PC-9 (cell line): ENCODE results near the gene CEP20. TPM values are rescaled to one million over a fixed set of nuclear protein-coding genes. Genes with fewer than 3 reads are reported as not detected.

Experiments
- BruUV-seq: library from RNA; stranded (reverse); fragments of 400-500 nt; replicated peaks from 2 replicates; lab custom pipeline; 2021; lab: Mats Ljungman, UMichigan
- CTCF ChIA-PET: fragments of 300-600 bp; sonication (Branson Sonifier 250); formaldehyde crosslinking; loops from one replicate; lab custom pipeline; 2022; ENCODE audit warnings: antibody characterized with exemption; lab: Charles Lee
- POLR2A ChIA-PET: fragments of 300-600 bp; sonication (Branson Sonifier 250); formaldehyde crosslinking; loops from one replicate; lab custom pipeline; 2022; ENCODE audit warnings: antibody characterized with exemption; ENCODE audit not compliant: unreplicated experiment; lab: Charles Lee
- DNase-seq, 2 experiments: peaks; one replicate each; pipeline versions ENCODE4 v3.0.0 to v3.0.0-alpha.2; 2015 to 2022; ENCODE audit warnings: mixed read lengths in 1 of 2
- H2AFZ ChIP-seq: fragments of 200-600 bp; sonication (generic); 2 replicates; pipeline ENCODE4 v1.8.1; 2017; ENCODE audit warnings: antibody characterized with exemption
- H3F3A ChIP-seq: fragments of 200-600 bp; sonication (generic); 2 replicates; pipeline ENCODE4 v1.8.1; 2017; ENCODE audit warnings: antibody characterized with exemption, mild to moderate bottlenecking, low read depth; ENCODE audit not compliant: insufficient read depth
- H3K27ac ChIP-seq: fragments of 200-600 bp; sonication (generic); 2 replicates; pipeline ENCODE4 v1.6.1; 2016; ENCODE audit warnings: mixed run types
- H3K27me3 ChIP-seq: fragments of 200-600 bp; sonication (generic); 2 replicates; pipeline ENCODE4 v1.6.1; 2016; ENCODE audit warnings: low read depth, mixed run types; ENCODE audit not compliant: insufficient read depth
- H3K36me3 ChIP-seq: fragments of 200-600 bp; sonication (generic); 2 replicates; pipeline ENCODE4 v1.6.1; 2016; ENCODE audit warnings: low read depth, mixed run types
- H3K4me1 ChIP-seq: fragments of 200-600 bp; sonication (generic); replicated peaks from 2 replicates; pipeline ENCODE4 v1.6.1; 2016; ENCODE audit warnings: mixed run types; ENCODE audit not compliant: insufficient read depth
- H3K4me2 ChIP-seq: fragments of 200-600 bp; sonication (generic); 2 replicates; pipeline ENCODE4 v1.6.1; 2017; ENCODE audit warnings: mixed run types
- H3K4me3 ChIP-seq: fragments of 200-600 bp; sonication (generic); 2 replicates; pipeline ENCODE4 v1.6.1; 2016; ENCODE audit warnings: mixed run types
- H3K79me2 ChIP-seq: fragments of 200-600 bp; sonication (generic); 2 replicates; pipeline ENCODE4 v1.6.1; 2017; ENCODE audit warnings: low read depth, mixed run types
- H3K9me2 ChIP-seq: fragments of 200-600 bp; sonication (generic); 2 replicates; pipeline ENCODE4 v1.8.1; 2017; ENCODE audit warnings: mild to moderate bottlenecking; ENCODE audit not compliant: insufficient read depth
- H3K9me3 ChIP-seq: fragments of 200-600 bp; sonication (generic); 2 replicates; pipeline ENCODE4 v1.8.1; 2016; ENCODE audit warnings: low read depth; ENCODE audit not compliant: insufficient read depth
- H4K20me1 ChIP-seq: fragments of 200-600 bp; sonication (generic); 2 replicates; pipeline ENCODE4 v1.8.1; 2017; ENCODE audit not compliant: insufficient read depth
- CTCF ChIP-seq: fragments of 200-600 bp; sonication (generic); conservative IDR thresholded peaks from 2 replicates; pipeline ENCODE4 v1.6.1; 2017; ENCODE audit warnings: mixed run types, antibody characterized with exemption, mild to moderate bottlenecking, moderate library complexity
- EZH2 ChIP-seq: fragments of 200-600 bp; sonication (generic); IDR thresholded peaks from 2 replicates; pipeline ENCODE4 v1.8.0; 2017; ENCODE audit warnings: antibody characterized with exemption, low read depth
- intact Hi-C: fragments of 100-400 bp; cut with micrococcal nuclease; formaldehyde crosslinking; loops from one replicate; pipeline ENCODE4 v1.10.0; 2022; ENCODE audit not compliant: unreplicated experiment
- total RNA-seq: library from RNA; stranded (reverse); gene quantifications from 2 replicates; pipeline ENCODE4 v1.2.3, GENCODE V29; 2021

CEP20 gene
- total RNA-seq, 1 experiment from 2014 or later: 125 TPM

- Histone ChIP-seq H4K20me1 (no peaks in the 10 kb centered on the region), H3K4me3 (no peak overlapping the region), H3K4me2 (no peak overlapping the region), H3K9me2 (no peaks in the 10 kb centered on the region), H3K27me3 (peaks cover 19% of the 10 kb centered on the region), H2AFZ (no peak overlapping the region), H3K36me3 (no peaks in the 10 kb centered on the region), H3F3A (no peaks in the 10 kb centered on the region), H3K4me1 (no peaks in the 10 kb centered on the region), H3K9me3 (peaks cover 8% of the 10 kb centered on the region), H3K27ac (no peak overlapping the region), H3K79me2 (no peaks in the 10 kb centered on the region)
- TF ChIP-seq CTCF: no peak
- TF ChIP-seq EZH2: no peak
- CTCF ChIA-PET: interaction anchor here (0.5 to 0.7 kb wide), 3 partner anchors 7 to 50 kb away, joined by 3 to 5 read pairs (median 3); no protein-coding TSS in a partner anchor
- DNase-seq: no peak
- intact Hi-C loops: loop anchor here (5.0 kb wide), 1 partner anchor 44 kb away; no protein-coding TSS in a partner anchor
- BruUV-seq: no TSS peak
- POLR2A ChIA-PET: no interaction called here
These were observed 67.6 kb downstream of the CEP20 start for GRCh38 chr16:15820837-15821236.

DNA sequence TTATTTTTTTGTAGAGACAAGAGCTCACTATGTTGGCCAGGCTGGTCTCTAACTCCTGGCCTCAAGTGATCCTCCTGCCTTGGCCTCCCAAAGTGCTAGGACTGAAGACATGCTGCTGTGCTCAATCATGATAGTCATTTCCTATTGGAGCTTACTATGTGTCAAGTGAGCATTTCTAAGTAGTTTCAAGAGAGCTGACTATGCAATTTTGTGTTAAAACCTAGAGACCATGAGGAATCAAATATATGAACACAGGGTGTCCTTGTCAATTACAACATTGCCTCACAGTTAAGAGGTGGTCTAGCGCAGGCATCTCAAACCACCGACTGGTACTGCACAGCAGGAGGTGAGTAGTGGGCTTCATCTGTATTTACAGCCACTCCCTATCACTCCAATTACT lies 69.4 kb downstream of the CEP20 start:
- no peak overlapping the region for H3K4me3 ChIP-seq
- no peaks in the 10 kb centered on the region for H3K4me1 ChIP-seq
- no peak for TF ChIP-seq EZH2
- TF ChIP-seq CTCF: no peak
- H3K9me2 ChIP-seq: no peaks in the 10 kb centered on the region
- H3F3A ChIP-seq: no peaks in the 10 kb centered on the region
- ChIA-PET CTCF (interaction anchor here (0.6 kb wide), 2 partner anchors 13 to 53 kb away, joined by 3 to 12 read pairs; no protein-coding TSS in a partner anchor), POLR2A (no interaction called here)
- H3K9me3 ChIP-seq: peaks cover 12% of the 10 kb centered on the region
- H3K79me2 ChIP-seq: no peaks in the 10 kb centered on the region
- H3K27me3 ChIP-seq: peaks cover 30% of the 10 kb centered on the region
- intact Hi-C loops: no loop called here
- H2AFZ ChIP-seq: no peak overlapping the region
- H3K27ac ChIP-seq: no peak overlapping the region
- BruUV-seq: no TSS peak
- H3K36me3 ChIP-seq: no peaks in the 10 kb centered on the region
- DNase-seq: no peak
- no peaks in the 10 kb centered on the region for H4K20me1 ChIP-seq
- no peak overlapping the region for H3K4me2 ChIP-seq

DNA sequence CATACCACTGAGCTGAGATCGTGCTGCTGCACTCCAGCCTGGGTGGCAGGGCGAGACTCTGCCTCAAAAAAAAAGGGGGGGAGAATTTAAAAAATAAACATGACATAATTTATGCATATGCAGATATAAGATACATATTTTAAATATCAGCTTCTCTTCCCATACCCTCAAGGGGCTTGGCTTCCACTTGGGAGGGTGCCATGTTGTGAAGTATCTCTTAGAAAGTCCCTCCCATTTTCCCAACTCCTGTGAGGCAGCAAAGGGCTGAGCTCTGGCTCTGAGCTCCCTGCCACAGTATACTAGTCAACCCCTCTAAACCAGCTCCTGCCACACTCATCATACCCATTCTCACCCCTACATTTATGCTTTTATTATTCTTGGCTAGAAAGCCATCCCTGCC lies 71.0 kb downstream of the CEP20 start:
- H3K36me3 ChIP-seq: no peaks in the 10 kb centered on the region
- intact Hi-C loops: no loop called here
- no peak overlapping the region for H2AFZ ChIP-seq
- no peak overlapping the region for H3K4me3 ChIP-seq
- H3K27ac ChIP-seq: no peak overlapping the region
- no peaks in the 10 kb centered on the region for H3K4me1 ChIP-seq
- peaks cover 12% of the 10 kb centered on the region for H3K9me3 ChIP-seq
- H3K79me2 ChIP-seq: no peaks in the 10 kb centered on the region
- no peaks in the 10 kb centered on the region for H3K9me2 ChIP-seq
- peaks cover 30% of the 10 kb centered on the region for H3K27me3 ChIP-seq
- ChIA-PET CTCF (no interaction called here), POLR2A (no interaction called here)
- no TSS peak for BruUV-seq
- TF ChIP-seq CTCF (no peak), EZH2 (no peak)
- no peak overlapping the region for H3K4me2 ChIP-seq
- H4K20me1 ChIP-seq: no peaks in the 10 kb centered on the region
- no peak for DNase-seq
- H3F3A ChIP-seq: no peaks in the 10 kb centered on the region
